Lung (tissue), 12 donors: ENCODE data around the gene ZDHHC18. TPM values are rescaled to one million over a fixed set of nuclear protein-coding genes. Genes with fewer than 3 reads are reported as not detected.
A peak's percentile ranks its signal among the peaks of the same experiment; 100 is the strongest.

ENCODE experiments used
- ATAC-seq: fragments of 200-7000 bp; cut with Tn5 transposase; one replicate; pipeline ENCODE4 v1.9.1; 2020; ENCODE audit warnings: moderate number of reproducible peaks; ENCODE audit not compliant: insufficient read depth, low FRiP score
- DNase-seq, 3 donors: peaks; one replicate each; pipeline ENCODE4 v3.0.0-alpha.2; 2013 to 2017
- H3K27ac ChIP-seq, 2 donors: one replicate each; pipeline ENCODE4 v1.5.1; 2013; ENCODE audit warnings: mild to moderate bottlenecking in 2 of 2, moderate library complexity in 2 of 2, control low read depth in 1 of 2, inconsistent platforms in 1 of 2, low read depth in 1 of 2, low read length in 1 of 2
- H3K27me3 ChIP-seq, 3 donors: one replicate each; pipeline ENCODE4 v1.5.1; 2013; ENCODE audit warnings: low read length in 2 of 3; ENCODE audit not compliant: control insufficient read depth in 3 of 3, insufficient read depth in 3 of 3
- H3K36me3 ChIP-seq, 4 donors: one replicate each; pipeline ENCODE4 v1.5.1; 2013; ENCODE audit warnings: low read length in 4 of 4, mild to moderate bottlenecking in 1 of 4, moderate library complexity in 1 of 4; ENCODE audit not compliant: control insufficient read depth in 4 of 4, insufficient read depth in 4 of 4
- H3K4me1 ChIP-seq, 5 donors: one replicate each; pipeline ENCODE4 v1.5.1; 2013; ENCODE audit warnings: low read length in 5 of 5, mild to moderate bottlenecking in 2 of 5, moderate library complexity in 1 of 5; ENCODE audit not compliant: control insufficient read depth in 5 of 5, insufficient read depth in 5 of 5
- H3K4me3 ChIP-seq: one replicate; pipeline ENCODE4 v1.5.1; 2013; ENCODE audit warnings: mild to moderate bottlenecking, control low read depth, moderate library complexity
- H3K9ac ChIP-seq, 2 donors: one replicate each; pipeline ENCODE4 v1.5.1; 2013; ENCODE audit warnings: low read length in 2 of 2, control low read depth in 1 of 2; ENCODE audit not compliant: insufficient read depth in 1 of 2
- H3K9me3 ChIP-seq, 4 donors: one replicate each; pipeline ENCODE4 v1.5.1; 2013; ENCODE audit warnings: low read length in 3 of 4, mild to moderate bottlenecking in 1 of 4, moderate library complexity in 1 of 4; ENCODE audit not compliant: control insufficient read depth in 4 of 4, insufficient read depth in 3 of 4
- CTCF ChIP-seq: IDR thresholded peaks from 2 replicates; pipeline ENCODE4 v1.5.1; 2012; ENCODE audit warnings: mild to moderate bottlenecking; ENCODE audit errors: control extremely low read depth, extremely low read depth
- WGBS, 2 donors: extraction: QIAGEN DNeasy Blood & Tissue Kit; methylation state at CpG; one replicate each; pipeline ENCODE4 v1.1.7; 2013; 5-methylcytosine and 5-hydroxymethylcytosine counted together
- polyA plus RNA-seq, 2 donors: library from polyadenylated mRNA; stranded (reverse); fragments of 200-250 nt; gene quantifications; one replicate each; pipeline ENCODE4 v1.2.1, GENCODE V29; 2013
- total RNA-seq, 2 donors: library from RNA; depleted of rRNA in 1 of 2; stranded (reverse); fragments of >200 nt in 1 of 2; gene quantifications; one replicate each; pipeline ENCODE4 v1.2.1, GENCODE V29; 2014 to 2021
- donor health status: control.
- donor health status: control.
- donor health status: Bipolar disorder and iron deficiency.
- donor health status: healthy.
- donor health status: DM: yes; HTN: yes; CAD: no.

ZDHHC18 gene
- total and polyA plus RNA-seq, 4 donors, result 11.6 to 39.1 (median 18.3) TPM

GRCh38 chr1:26858891-26859640, 32.6 kb downstream of the ZDHHC18 start:
- H3K9ac ChIP-seq, result no peak overlapping the region
- ATAC-seq, result no peak

GRCh38 chr1:26861286-26861701, 34.8 kb downstream of the ZDHHC18 start:
- peaks cover 0 to 5% (median 0%) of the 10 kb centered on the region in 4 donors for H3K36me3 ChIP-seq
- H3K9me3 ChIP-seq, result no peaks in the 10 kb centered on the region
- H3K27me3 ChIP-seq, result no peaks in the 10 kb centered on the region
- ATAC-seq (no peak), DNase-seq (no peak)
- WGBS, 2 donors, result 65 to 77% methylated on average over 5 of the region's 5 CpGs
- H3K4me1 ChIP-seq, result peaks cover 0 to 12% (median 0%) of the 10 kb centered on the region in 5 donors
- no peak overlapping the region for H3K9ac ChIP-seq
- TF ChIP-seq CTCF, result no peak
- H3K27ac ChIP-seq, result peak overlapping the region in 1 of 2 donors; percentile 23
- H3K4me3 ChIP-seq, result no peak overlapping the region

More at GRCh38 chr1:26858891-26859640, 32.6 kb downstream of the ZDHHC18 start:
- no peak overlapping the region for H3K27ac ChIP-seq
- peaks cover 0 to 24% (median under 1%) of the 10 kb centered on the region in 4 donors for H3K36me3 ChIP-seq
- H3K4me3 ChIP-seq, result no peak overlapping the region
- no peak for DNase-seq
- no peak for TF ChIP-seq CTCF
- WGBS, 2 donors, result 95 to 97% methylated on average over 7 of the region's 7 CpGs
- peaks cover 0 to 2% (median 0%) of the 10 kb centered on the region in 5 donors for H3K4me1 ChIP-seq
- no peaks in the 10 kb centered on the region for H3K9me3 ChIP-seq
- H3K27me3 ChIP-seq, result no peaks in the 10 kb centered on the region

GRCh38 chr1:26861889-26862378, 35.4 kb downstream of the ZDHHC18 start:
- no peaks in the 10 kb centered on the region for H3K27me3 ChIP-seq
- H3K36me3 ChIP-seq, result peaks cover 0 to 1% (median 0%) of the 10 kb centered on the region in 4 donors
- H3K4me1 ChIP-seq, result peaks cover 0 to 12% (median 0%) of the 10 kb centered on the region in 5 donors
- DNase-seq, result no peak
- no peak overlapping the region for H3K9ac ChIP-seq
- TF ChIP-seq CTCF, result no peak
- H3K4me3 ChIP-seq, result no peak overlapping the region
- H3K9me3 ChIP-seq, result no peaks in the 10 kb centered on the region
- H3K27ac ChIP-seq, result peak overlapping the region in 1 of 2 donors; percentile 78
- ATAC-seq, result no peak
- WGBS, 2 donors, result 68 to 85% methylated on average over 7 of the region's 7 CpGs
